GM12878 (cell line): Measurements from ENCODE around the gene TOP2B. TPM values are rescaled to one million over a fixed set of nuclear protein-coding genes. Genes with fewer than 3 reads are reported as not detected.

Source experiments
- ATAC-seq: fragments of 200-7000 bp; cut with Tn5 transposase; 3 replicates; pipeline ENCODE4 v1.9.1; 2020; ENCODE audit warnings: mild to moderate bottlenecking, moderate library complexity
- BruUV-seq: library from RNA; stranded (reverse); fragments of 400-500 nt; replicated peaks from 2 replicates; lab custom pipeline; 2021; lab: Mats Ljungman, UMichigan
- CTCF ChIA-PET: fragments of 300-600 bp; sonication (Branson Sonifier 250); formaldehyde crosslinking; extraction: SDS; loops from one replicate; lab custom pipeline; 2021; ENCODE audit warnings: inconsistent platforms; lab: Yijun Ruan, JAX
- POLR2A ChIA-PET: fragments of 350-600 bp; formaldehyde crosslinking; extraction: SDS; loops from one replicate; lab custom pipeline; 2021; ENCODE audit warnings: inconsistent platforms; lab: Charles Lee
- RAD21 ChIA-PET: fragments of 300-600 bp; sonication (Branson Sonifier 250); formaldehyde crosslinking; loops from one replicate; lab custom pipeline; 2023; ENCODE audit warnings: antibody characterized with exemption; ENCODE audit not compliant: unreplicated experiment; lab: Charles Lee
- SMC1A ChIA-PET: fragments of 300-600 bp; sonication (Branson Sonifier 250); formaldehyde crosslinking; loops from one replicate; lab custom pipeline; 2023; ENCODE audit not compliant: unreplicated experiment, uncharacterized antibody; lab: Charles Lee
- DNase-seq: peaks from one replicate; pipeline ENCODE4 v3.0.0-alpha.2; 2011; ENCODE audit warnings: low read depth, low spot score
- FAIRE-seq: peaks from 3 replicates; lab custom pipeline; 2011; peaks lifted over from hg19 to GRCh38; lab: Jason Lieb, UNC
- H2AFZ ChIP-seq: 2 replicates; pipeline ENCODE4 v1.6.0; 2011; ENCODE audit warnings: low read depth, low read length, control low read depth; ENCODE audit not compliant: control insufficient read depth
- H3K27ac ChIP-seq: 2 replicates; pipeline ENCODE4 v1.5.1; 2011; ENCODE audit warnings: control low read depth; ENCODE audit not compliant: control insufficient read depth, insufficient read depth
- H3K27me3 ChIP-seq, 2 experiments: replicated peaks in 1 of 2; 2 replicates each; pipeline versions ENCODE4 v1.6.0 to v1.6.1; 2011; ENCODE audit warnings: low read length in 1 of 2; ENCODE audit not compliant: control insufficient read depth in 2 of 2, insufficient read depth in 2 of 2
- H3K36me3 ChIP-seq, 2 experiments: 2 replicates each; pipeline ENCODE4 v1.5.1; 2011; ENCODE audit warnings: low read length in 1 of 2; ENCODE audit not compliant: control insufficient read depth in 2 of 2, insufficient read depth in 2 of 2
- H3K4me1 ChIP-seq: 2 replicates; pipeline ENCODE4 v1.6.1; 2011; ENCODE audit warnings: mild to moderate bottlenecking, low read length, moderate library complexity, mixed read lengths; ENCODE audit not compliant: control insufficient read depth, insufficient read depth
- H3K4me2 ChIP-seq: 2 replicates; pipeline ENCODE4 v1.6.0; 2011; ENCODE audit warnings: control low read depth; ENCODE audit not compliant: control insufficient read depth, insufficient read depth
- H3K4me3 ChIP-seq: fragments of 200-600 bp; sonication (generic); 2 replicates; pipeline ENCODE4 v1.5.1; 2016
- H3K79me2 ChIP-seq: 2 replicates; pipeline ENCODE4 v1.6.0; 2011; ENCODE audit warnings: low read length; ENCODE audit not compliant: control insufficient read depth, insufficient read depth
- H3K9ac ChIP-seq: 2 replicates; pipeline ENCODE4 v1.8.0; 2011; ENCODE audit warnings: low read length, control low read depth, mixed read lengths; ENCODE audit not compliant: control insufficient read depth, insufficient read depth
- H3K9me3 ChIP-seq: replicated peaks from 3 replicates; pipeline ENCODE4 v1.5.1; 2011; ENCODE audit warnings: mild to moderate bottlenecking, low read length; ENCODE audit not compliant: control insufficient read depth, insufficient read depth
- H4K20me1 ChIP-seq: 2 replicates; pipeline ENCODE4 v1.6.0; 2011; ENCODE audit not compliant: control insufficient read depth, insufficient read depth
- BCLAF1 ChIP-seq: fragments of 450-650 bp; IDR thresholded peaks from 2 replicates; pipeline ENCODE4 v1.6.1; 2017; ENCODE audit warnings: antibody characterized with exemption, mild to moderate bottlenecking, moderate library complexity
- CEBPB ChIP-seq, 2 experiments: fragments of 150-350 bp in 1 of 2; IDR thresholded peaks; 2 replicates each; pipeline ENCODE4 v1.6.1; 2012 to 2014; ENCODE audit warnings: low read depth in 2 of 2, low read length in 2 of 2, borderline replicate concordance in 1 of 2, inconsistent platforms in 1 of 2
- CREB1 ChIP-seq: IDR thresholded peaks from 2 replicates; pipeline ENCODE4 v1.6.1; 2012; ENCODE audit warnings: low read depth, mild to moderate bottlenecking, inconsistent platforms
- E2F8 ChIP-seq: fragments of 450-650 bp; IDR thresholded peaks from 2 replicates; pipeline ENCODE4 v1.6.1; 2018; ENCODE audit warnings: mild to moderate bottlenecking, low read depth, moderate library complexity; ENCODE audit not compliant: partially characterized antibody
- EED ChIP-seq: sonication (generic); IDR thresholded peaks from 2 replicates; pipeline ENCODE4 v1.6.1; 2016; ENCODE audit warnings: antibody characterized with exemption, low read depth
- GABPA ChIP-seq: IDR thresholded peaks from 2 replicates; pipeline ENCODE4 v1.6.1; 2014; ENCODE audit warnings: antibody characterized with exemption, low read depth, mild to moderate bottlenecking, inconsistent platforms
- IRF4 ChIP-seq: IDR thresholded peaks from 2 replicates; pipeline ENCODE4 v1.6.1; 2011; ENCODE audit warnings: low read depth, low read length
- IRF5 ChIP-seq: fragments of 450-650 bp; IDR thresholded peaks from 2 replicates; pipeline ENCODE4 v1.6.1; 2017; ENCODE audit warnings: borderline replicate concordance
- PKNOX1 ChIP-seq: fragments of 450-650 bp; IDR thresholded peaks from 2 replicates; pipeline ENCODE4 v1.6.1; 2016; ENCODE audit warnings: mild to moderate bottlenecking
- RB1 ChIP-seq: fragments of 450-650 bp; formaldehyde crosslinking; IDR thresholded peaks from 2 replicates; pipeline ENCODE4 v1.6.1; 2017; ENCODE audit warnings: mild to moderate bottlenecking, borderline replicate concordance
- RBBP5 ChIP-seq: fragments of 200-600 bp; sonication (generic); conservative IDR thresholded peaks from 2 replicates; pipeline ENCODE4 v1.6.1; 2016
- SMC3 ChIP-seq: IDR thresholded peaks from 2 replicates; pipeline ENCODE4 v1.6.1; 2011; ENCODE audit warnings: low read length, improper control_type of control experiment, borderline replicate concordance
- USF2 ChIP-seq: IDR thresholded peaks from 2 replicates; pipeline ENCODE4 v1.6.1; 2011; ENCODE audit warnings: low read depth, low read length, improper control_type of control experiment, borderline replicate concordance
- ZNF217 ChIP-seq: fragments of 450-650 bp; IDR thresholded peaks from 2 replicates; pipeline ENCODE4 v1.6.1; 2017; ENCODE audit warnings: antibody characterized with exemption, mild to moderate bottlenecking
- WGBS: methylation state at CpG from one replicate; pipeline ENCODE4 v1.1.6; 2016; ENCODE audit warnings: low lambda C conversion rate; ENCODE audit not compliant: insufficient replicate concordance, insufficient coverage; ENCODE audit errors: missing lambda C conversion rate; 5-methylcytosine and 5-hydroxymethylcytosine counted together
- in situ Hi-C: fragments of 300-500 bp; cut with MboI; formaldehyde crosslinking; loops from 9 replicates; pipeline ENCODE4 v1.14.3; 2018; ENCODE audit warnings: mixed read lengths
- intact Hi-C: fragments of 100-400 bp; cut with micrococcal nuclease; formaldehyde crosslinking; loops from one replicate; pipeline ENCODE4 v1.14.2; 2022; ENCODE audit not compliant: unreplicated experiment
- polyA plus RNA-seq, 11 experiments: library from polyadenylated mRNA; depleted of rRNA in 4 of 11; unstranded in 6 of 11; stranded (reverse) in 5 of 11; fragments of >200 nt; fragmentation: Nextera tagmentation in 4 of 11; fragmentation: Illumina TruSeq in 1 of 11; extraction: Ambion mirVana in 4 of 11; extraction: Trizol in 1 of 11; gene quantifications; 1 replicate in 1 of 11; 2 replicates in 10 of 11; pipeline versions ENCODE4 v1.2.1 to v1.2.3, GENCODE V29; 2011 to 2016; ENCODE audit warnings: inconsistent platforms in 2 of 11, missing spikeins in 2 of 11, low read depth in 1 of 11
- total RNA-seq, 4 experiments: library from RNA; depleted of rRNA in 3 of 4; stranded (reverse); fragments of >200 nt in 3 of 4; fragmentation: Illumina TruSeq in 1 of 4; extraction: Trizol in 1 of 4; gene quantifications; 2 replicates each; pipeline versions ENCODE4 v1.2.1 to v1.2.3, GENCODE V29; 2013 to 2021

TOP2B gene
- total and polyA plus RNA-seq, 10 of the 15 experiments (the other 5 are each of a cell fraction or from before 2014, with no cell fraction given): 28.6 to 134 (median 83.4) TPM

- no peak for TF ChIP-seq EED
- TF ChIP-seq ZNF217: no peak
- no peak for TF ChIP-seq RB1
- TF ChIP-seq USF2: no peak
- TF ChIP-seq GABPA: no peak
- no peak for TF ChIP-seq CREB1
Measured at GRCh38 chr3:25683410-25683809, 18.7 kb upstream of the TOP2B start (continued).

- ATAC-seq (no peak), FAIRE-seq (no peak), DNase-seq (no peak)
- H3K4me1 ChIP-seq: no peaks in the 10 kb centered on the region
- POLR2A ChIA-PET: no interaction called here
- H3K27ac ChIP-seq: no peak overlapping the region
- no peaks in the 10 kb centered on the region for H3K79me2 ChIP-seq
- H3K4me3 ChIP-seq: no peak overlapping the region
- RAD21 ChIA-PET: no interaction called here
- intact Hi-C loops (no loop called here), in situ Hi-C loops (no loop called here)
- H3K27me3 ChIP-seq: no peaks in the 10 kb centered on the region
- H3K36me3 ChIP-seq: no peaks in the 10 kb centered on the region
- H2AFZ ChIP-seq: no peak overlapping the region
- BruUV-seq: no TSS peak
- no peaks in the 10 kb centered on the region for H4K20me1 ChIP-seq
- no peak overlapping the region for H3K4me2 ChIP-seq
- no peak overlapping the region for H3K9ac ChIP-seq
- no peaks in the 10 kb centered on the region for H3K9me3 ChIP-seq
- TF ChIP-seq IRF4: no peak
- no peak for TF ChIP-seq E2F8
- TF ChIP-seq RBBP5: no peak
- no peak for TF ChIP-seq RB1
- TF ChIP-seq BCLAF1: no peak
- no peak for TF ChIP-seq CEBPB (IDR thresholded peaks at IDR 0.05; ENCODE audit: borderline replicate concordance in 1 of 2, low read depth in 2 of 2, low read length in 2 of 2)
- TF ChIP-seq CREB1: no peak
- no peak for TF ChIP-seq IRF5
- TF ChIP-seq PKNOX1: no peak
- no peak for TF ChIP-seq SMC3
- 52% methylated on average over 3 of the region's 6 CpGs for WGBS
- CTCF ChIA-PET: no interaction called here
- SMC1A ChIA-PET: no interaction called here
Measured at GRCh38 chr3:25679642-25680302, 15.1 kb upstream of the TOP2B start.
